GM19438 (cell line): ENCODE measurements around the gene KLHL29.

Experiments used
- ATAC-seq: cut with Tn5 transposase; IDR thresholded peaks from one replicate; pipeline ENCODE4 v1.9.1; 2021; ENCODE audit warnings: low read depth; ENCODE audit not compliant: unreplicated experiment

KLHL29 gene

DNA sequence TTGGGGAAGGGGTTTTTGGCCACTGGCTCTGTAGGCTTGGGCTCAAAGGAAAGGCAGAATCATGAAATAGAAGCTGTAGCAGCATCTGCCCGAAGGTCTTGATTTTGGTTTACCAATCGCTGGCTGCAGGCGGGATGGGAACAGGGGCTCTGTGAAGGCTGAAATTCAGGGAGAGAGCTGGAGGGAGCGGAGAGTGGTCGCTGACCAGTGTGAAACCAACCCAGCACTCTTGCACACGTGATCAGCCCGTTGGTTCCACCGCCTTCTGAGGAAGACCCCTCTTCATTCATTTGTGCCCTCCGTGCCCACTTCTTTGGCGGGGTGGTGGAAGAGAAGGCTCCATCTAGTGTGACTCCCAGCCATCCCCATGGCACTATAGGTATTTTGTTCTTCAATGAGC lies 82.6 kb downstream of the KLHL29 start:
- ATAC-seq: no peak

DNA sequence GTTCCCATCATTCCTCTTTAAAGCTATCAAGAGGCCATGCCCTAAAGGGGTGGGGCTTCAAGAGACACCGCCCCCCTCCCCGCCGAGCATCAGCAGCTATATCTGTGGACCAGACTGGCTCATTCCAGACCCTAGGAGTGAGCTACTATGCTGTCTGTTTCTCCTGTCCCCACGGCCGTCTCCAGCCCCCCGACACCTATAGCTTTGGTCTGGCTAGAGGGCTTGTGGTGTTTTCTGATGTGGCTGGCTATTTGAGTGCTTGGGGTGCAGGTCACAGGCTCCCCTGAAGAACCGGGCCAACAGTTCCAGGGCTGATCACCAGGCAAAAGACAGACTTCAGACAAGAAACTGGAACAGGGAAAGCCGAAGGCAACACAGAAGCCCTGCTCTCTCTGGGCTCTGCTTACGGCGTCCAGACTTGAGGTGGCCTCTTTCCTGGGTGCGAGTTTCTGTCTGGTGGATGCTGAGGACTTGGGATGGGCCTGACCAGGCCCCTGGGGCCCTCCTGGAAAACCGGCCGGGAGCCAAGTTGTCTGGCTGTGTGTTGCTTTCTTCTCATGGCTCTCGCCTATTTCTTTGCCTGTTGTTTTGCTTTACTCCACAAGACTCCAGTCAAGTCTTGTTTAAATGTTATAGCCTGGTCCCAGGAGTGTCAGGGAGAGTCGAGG lies 83.6 kb downstream of the KLHL29 start:
- ATAC-seq: no peak

DNA sequence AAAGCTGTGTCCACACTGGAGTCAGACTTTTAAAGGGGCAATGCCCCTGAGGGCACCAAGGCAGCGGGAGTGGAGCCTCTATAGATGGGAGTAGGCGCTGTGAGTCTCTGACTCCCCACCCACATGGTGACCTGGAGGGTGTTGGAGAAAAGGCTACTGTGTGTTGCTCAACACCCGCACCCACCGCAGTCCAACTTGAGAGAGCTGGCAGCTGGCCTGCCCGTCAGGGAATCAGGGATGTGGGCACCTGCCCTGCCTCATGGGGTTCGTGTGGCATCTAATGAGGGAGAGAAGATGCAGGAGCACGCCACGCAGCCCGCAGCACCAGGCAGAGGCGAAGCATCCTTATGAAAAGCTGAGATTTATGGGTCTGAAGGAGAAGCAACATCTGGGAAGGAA lies 84.2 kb downstream of the KLHL29 start:
- no peak for ATAC-seq

DNA sequence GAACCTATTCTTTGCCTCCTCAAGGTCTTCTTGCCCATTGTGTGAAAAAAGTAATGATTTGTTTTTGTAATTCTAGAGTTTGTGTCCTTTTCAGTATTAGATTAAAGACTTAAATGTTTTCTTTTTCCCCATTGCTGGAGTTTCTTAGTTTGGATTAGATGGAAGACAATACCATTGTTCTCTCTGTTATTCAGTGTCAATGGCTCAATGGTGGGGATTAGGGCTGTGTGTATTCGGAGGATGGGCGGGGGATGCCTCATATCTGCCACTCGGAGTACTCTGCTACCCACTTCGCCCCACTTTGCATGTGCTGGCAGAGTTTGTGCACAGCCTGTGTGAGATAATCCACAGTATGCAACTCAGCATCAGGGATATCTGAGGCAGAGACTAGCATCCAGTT lies 90.1 kb downstream of the KLHL29 start:
- ATAC-seq: no peak

DNA sequence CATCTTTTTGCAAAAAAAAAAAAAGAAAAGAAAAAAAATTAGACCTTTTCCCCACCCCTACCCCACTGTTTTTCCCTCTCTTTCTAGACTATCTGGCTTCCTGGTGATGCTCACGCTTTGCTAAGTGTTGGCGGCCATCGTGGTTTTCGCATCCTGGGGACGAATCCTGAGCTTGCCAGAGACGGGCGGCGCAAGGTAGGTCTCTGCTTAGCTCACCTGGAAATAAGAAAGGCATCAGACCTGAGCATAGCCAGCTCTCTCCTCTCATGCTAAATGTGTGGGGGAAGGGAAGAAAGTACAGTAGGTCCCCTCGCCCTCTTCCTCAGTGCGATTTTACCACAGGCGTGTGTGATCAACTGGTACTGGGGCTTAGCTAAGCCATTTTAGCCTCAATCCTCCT lies 90.5 kb downstream of the KLHL29 start:
- no peak for ATAC-seq

DNA sequence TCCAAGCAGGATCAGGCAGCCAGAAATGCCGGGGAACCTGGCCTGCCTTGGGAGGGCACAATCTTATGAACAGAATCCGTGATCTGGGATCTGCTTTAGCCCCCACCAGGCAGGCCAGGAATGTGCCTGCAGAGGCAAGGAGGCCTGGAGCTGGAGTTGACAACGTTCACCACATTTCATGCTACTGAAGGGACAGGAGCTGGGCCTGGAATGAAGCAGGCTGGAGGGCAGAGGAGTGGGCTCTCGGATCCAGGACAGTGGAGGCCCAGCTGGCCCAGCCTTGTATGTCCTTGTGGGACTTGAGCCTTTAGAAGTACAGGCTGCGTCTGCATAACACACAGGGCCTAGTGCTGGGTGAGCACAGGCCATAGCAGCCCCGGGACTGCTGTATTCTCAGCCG lies 91.8 kb downstream of the KLHL29 start:
- ATAC-seq: no peak

DNA sequence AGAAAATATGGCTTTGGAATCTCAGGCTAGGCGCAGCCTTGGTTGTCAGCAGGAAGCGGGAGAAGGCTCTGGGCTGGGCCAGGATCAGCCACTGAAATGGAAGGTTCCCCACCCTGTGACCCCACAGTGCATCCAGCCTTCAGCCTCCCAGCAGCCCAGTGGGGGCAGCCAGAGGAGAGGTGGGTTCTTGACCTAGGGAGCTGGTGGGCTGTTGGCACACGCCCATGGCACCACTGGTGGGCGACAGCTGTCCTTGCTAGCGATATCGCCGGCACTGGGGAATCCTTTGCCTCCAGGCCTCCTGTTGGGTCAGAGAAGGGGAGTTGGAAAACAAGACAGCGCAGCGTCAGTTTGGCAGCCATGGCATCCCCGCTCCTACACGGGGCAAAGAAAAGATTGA lies 92.4 kb downstream of the KLHL29 start:
- ATAC-seq: no peak

DNA sequence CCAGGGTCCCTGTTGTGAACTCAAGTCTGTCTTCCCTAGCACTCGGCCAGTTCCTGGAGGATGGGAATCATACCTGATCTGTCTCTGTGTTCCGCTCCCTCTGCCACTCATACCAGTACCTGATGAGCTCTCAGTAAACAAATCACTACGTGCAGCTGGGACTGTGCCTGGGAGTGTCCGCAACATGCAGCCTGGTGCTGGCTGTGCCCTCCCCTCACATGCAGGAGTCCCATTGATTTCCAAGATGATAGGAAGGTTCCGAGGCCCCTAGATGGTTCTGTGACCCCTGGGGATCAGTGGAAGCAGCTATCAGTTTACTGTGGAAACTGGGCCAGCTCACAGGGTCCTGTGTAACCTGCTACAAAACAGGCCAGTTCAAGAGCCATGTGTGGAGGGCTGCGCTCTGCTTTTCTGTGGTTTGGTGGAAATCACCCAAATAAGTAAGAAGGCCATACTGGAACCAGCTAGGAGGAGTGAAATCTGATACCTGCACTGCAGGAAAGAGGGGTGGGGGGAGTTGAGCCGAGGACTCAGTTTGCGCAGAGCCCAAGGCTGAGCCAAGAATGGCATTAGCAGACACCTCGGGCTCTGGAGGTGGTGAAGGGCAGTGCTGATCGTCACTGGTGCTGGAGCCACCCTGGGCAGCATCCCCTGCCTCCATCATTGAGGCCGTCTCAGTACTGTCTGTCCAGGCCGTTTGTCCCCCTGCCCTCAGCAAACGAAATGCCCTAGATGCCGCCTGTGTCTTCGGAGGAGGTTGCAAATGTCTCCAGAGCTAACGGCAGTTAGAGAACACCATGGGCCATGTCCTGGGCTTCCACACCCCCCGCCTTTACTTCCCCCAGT lies 93.3 kb downstream of the KLHL29 start:
- ATAC-seq: no peak

DNA sequence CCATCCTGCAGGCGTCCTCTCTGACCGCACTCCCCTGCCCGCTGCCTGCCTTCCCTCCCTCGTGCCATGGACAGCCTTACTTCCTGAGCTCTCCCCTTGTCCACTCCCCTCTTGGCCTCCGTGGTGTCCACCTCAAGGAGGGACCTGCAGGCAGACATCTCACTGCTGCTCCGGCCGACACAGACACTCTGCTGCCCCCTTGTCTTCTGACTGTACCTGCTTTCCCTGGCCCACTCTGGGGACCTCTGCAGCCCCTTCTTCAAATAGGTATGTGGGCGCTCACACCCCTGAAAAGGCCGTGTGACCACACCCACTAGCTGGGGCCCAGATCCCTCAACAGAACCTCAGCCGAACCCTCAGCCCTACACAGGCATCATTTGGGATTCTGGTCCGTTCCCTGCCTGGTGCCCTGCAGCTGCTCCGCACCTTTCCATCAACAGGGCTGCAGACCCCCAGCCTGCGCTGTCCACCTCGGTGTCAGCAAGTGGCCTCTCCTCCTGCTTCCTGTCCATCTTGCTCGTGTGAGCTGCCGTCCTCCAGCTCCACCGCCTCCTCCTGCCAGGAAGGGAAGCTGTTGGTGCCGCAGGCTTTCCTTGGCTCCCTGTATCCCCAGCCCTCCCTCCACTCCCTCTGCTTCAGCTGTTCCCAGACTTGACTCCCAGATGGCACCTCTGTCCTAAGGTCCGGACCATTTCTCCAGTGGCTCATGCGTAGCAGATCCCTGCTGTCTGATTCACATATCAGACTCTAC lies 94.1 kb downstream of the KLHL29 start:
- no peak for ATAC-seq

DNA sequence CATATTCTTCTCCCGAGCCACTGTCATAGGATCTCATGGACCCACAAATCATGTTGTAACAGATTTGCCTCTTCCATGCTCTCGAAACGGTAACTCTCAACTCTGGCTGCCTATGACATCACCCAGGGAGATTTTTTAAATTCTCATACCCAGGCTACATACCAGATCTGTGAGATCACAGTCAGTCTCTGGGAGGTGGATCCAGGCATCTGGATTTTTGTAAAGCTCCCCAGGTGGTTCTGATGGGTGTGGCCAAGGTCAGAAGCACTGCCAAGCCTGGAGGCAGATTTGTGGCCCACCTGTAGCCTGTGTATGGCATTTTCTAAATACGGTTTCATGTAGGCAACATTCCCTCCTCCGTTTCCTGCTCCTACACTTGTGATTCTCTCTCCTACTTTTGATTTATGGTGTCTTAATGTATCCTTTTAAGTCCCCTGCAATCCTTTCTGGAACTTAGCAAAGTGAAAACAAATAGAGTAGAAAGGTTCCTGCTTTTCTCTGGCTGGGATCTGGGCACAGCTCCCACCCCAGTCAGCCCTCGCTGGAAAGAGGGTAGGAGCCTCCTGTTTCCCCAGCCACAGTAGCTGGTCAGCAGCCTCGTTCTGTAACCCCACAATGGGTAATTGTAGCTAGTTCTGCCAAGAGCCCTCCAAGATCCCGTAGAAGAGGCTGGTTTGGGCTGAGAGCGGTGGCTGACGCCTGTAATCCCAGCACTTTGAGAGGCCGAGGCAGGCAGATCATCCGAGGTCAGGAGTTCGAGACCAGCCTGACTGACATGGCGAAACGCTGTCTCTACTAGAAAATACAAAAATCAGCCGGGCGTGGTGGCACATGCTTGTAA lies 96.2 kb downstream of the KLHL29 start:
- no peak for ATAC-seq

DNA sequence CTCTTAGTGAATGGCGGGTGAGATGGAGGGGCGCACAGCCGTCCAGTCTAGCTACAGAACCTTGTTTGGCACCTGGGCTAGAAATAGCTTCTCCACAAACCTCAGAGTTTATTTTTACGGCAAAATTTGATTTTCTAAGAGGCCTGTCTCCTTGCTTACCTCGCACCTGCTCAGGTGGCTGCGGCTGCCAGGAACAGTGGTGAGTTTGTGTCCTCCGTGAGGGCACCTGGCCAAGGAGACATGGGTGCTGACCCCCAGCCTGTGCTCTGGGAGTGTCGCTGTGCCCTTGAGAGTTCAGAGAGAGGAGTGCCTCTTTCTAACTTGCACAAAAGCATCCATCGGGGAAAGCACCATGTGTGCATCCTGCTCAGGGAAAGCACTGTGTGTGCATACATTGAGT lies 97.2 kb downstream of the KLHL29 start:
- no peak for ATAC-seq

DNA sequence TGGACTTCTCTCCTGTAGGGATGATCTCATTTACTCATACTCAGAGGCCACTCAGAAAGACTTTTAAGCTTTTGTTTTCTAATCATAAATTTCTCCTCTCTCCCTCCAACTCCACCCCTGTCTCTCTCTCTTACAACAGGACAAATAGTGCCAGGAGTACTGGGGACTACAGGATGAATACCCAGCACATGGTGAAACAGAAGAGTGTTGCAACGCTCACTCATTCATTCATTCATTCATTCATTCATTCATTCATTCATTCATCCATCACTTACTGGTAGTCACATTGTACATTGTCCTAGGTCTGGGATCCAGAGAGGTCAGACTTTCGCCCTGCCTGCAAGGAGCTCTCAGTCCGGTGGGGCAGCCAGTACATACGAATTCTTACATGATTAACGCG lies 97.6 kb downstream of the KLHL29 start:
- no peak for ATAC-seq

DNA sequence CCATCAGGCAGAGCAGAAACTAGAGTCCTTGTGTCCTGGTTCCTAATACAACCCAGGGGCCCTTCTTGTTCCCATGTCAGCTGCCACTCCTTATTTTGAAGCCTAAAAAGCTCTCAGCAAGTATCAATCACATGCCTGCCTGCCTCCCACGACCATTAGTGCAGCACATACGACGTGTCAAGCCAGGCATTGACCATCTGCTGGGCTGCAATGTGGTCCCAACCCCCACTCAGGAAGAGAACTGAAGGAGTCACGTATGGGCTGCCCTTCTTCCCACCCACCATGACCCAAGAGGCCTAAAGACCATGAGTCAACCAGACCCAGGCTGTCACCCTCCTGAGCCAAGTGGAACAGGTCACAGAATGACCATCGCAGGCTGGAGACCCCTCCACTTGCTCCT lies 98.8 kb downstream of the KLHL29 start:
- ATAC-seq: no peak

DNA sequence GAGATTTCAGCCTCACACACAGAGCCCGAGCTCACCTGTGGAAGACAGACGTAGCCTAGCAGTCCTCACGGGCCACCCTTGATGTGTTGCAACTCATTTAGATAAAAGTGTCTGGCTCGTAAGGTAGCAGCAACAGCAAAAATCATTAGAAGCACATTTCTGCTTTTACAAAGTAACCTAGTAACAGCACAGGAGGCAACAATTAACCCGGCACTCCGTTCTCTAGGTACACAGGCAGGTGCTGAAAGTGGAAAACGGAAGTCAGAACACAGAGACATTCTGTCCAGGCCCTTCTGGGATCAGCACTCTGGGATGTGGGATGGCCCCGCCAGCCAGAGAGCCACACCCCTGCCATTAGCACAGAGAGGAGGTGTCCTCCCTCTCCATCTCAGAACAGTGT lies 99.3 kb downstream of the KLHL29 start:
- no peak for ATAC-seq

DNA sequence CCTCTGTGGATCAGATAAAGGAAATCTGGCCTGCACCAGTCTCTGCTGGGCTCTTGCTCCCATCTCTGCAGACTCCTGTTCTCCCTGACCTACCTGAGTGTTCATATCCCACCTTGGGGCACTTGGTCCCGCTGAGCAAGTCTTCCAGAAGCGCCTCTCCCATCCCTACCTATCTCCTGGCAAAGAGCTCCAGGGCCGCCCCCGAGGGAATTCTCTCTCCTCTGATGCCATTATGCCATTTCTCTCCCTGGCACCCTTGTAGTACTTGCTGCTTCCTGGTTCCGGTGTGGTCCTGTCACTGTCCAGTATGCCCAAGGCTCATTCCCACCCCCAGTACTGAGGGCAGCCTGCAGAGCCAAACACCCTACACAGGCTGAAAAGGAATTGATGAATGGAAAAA lies 99.8 kb downstream of the KLHL29 start:
- no peak for ATAC-seq

DNA sequence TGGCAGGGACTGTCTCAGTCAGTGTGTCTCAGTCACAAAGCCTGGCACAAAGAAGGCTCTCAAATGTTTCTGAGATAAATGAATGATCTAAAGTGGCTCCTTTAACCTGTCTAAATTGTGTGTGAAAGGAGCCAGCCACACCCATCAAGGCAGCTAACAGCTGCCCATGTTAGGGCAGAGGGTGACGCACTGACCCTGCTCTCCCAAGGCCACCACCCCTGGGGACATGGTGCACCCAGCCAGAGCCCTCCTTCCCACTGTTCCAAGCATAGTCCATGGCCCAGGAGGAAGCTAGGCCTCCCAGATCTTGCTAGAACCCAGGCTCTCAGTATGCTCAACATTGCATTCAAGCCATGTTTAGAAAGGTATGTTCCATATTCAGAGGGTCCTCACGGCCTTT lies 100.3 kb downstream of the KLHL29 start:
- no peak for ATAC-seq

DNA sequence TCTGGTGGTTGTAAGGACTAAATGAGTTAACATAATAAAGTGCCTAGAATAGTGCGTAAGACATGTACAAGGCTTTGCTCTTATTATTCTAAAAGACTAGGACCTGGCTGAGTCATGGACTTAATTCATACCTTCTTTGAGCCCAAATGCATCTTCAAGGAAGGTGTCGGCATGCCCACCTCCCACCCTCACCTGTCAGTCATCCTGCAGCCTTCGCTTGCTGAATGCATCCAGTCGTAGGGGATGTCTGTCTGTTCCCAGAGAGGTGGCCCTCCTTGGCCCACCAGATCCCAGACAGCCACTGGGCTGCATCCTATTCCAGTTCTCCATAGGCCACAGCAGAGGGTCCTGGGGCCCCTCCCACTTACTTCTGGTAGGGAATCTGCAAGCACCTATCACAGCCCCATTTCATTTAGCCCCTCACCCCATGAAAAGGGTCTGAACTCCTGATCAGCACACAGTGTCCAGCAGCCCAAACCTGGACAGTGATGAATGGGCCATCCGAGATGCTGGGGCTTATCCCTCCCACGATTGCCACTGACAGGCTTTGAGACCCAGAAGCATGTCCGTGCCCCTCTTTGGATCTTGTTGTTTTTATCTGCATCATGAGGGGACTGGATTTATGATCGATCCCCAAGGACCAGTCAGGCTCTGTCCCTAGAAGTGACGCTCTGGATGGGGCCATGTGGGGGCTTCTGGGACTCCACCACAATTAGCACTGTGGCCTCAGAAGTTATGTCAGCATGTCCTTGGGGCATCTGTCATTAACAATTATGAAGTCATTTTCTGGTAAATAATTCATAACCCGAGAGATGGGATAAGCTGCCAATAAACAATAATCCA lies 101.1 kb downstream of the KLHL29 start:
- no peak for ATAC-seq

DNA sequence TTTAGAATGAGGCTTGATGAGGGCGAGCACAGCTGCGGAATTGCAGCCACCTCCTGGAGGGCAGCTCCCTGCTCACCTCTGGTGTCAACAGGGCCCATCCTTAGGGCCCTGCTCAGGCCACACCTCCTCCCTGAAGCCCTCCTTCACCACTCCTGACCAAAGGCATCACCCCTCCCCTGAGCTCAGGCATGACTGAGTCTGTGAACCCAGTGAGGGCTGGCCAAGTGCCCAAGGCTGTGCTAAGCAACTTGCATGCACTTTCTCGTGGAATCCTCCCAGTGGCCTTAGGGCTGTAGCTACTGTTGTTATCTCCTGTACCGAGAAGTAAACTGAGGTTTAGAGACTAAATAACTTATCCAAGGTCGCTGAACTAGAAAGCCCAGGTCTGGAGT lies 101.7 kb downstream of the KLHL29 start:
- no peak for ATAC-seq

DNA sequence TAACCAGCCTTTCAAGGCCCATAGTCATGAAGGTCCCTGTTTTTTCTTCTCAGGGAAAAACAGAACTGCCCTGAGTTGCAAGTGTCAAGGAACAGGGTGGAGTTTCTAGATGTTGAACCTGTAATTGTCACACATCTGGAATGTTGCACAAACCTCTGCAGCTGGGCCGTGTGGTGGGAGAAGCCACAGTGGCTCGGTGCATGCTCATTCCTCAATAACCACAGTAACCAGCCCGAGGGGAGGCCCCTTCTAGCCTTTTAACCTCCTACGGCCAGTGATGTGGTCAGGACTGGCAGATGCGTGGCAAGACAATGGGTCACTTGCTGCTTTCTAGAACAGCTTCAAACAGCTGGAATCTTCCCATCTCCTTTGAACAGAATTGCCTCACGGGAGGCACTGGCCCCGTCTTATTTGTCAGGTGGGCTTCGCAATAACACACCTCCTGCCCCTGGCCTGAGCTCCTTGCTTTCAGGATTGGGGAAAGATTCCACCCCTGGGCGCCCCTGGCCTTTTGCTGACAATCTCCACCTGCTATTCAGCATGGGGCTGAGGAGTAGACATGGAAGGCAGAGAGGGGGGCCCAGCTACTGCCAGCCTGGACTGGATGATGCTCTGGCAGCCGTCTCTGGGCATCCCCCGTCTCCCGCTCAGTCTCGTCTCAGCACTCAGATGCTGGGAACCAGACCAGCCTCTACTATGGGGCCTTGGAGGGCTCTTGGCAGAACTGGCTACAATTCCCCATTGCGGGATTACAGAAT lies 102.9 kb downstream of the KLHL29 start:
- ATAC-seq: no peak
